ENCODE results near the gene MYO7B. TPM values are rescaled to one million over a fixed set of nuclear protein-coding genes. Genes with fewer than 3 reads are reported as not detected.

The MYO7B gene
- total and polyA plus RNA-seq, 9 of the 15 experiments (the other 6 are each of a cell fraction or from before 2014, with no cell fraction given), result 0.08 TPM; not detected in 8

- peak; percentile 79 for TF ChIP-seq MAFG (tag; conservative IDR thresholded peaks at IDR 0.05)
- TF ChIP-seq ZNF639 (CRISPR knock-in tag; conservative IDR thresholded peaks at IDR 0.05 in 1 of 2, IDR thresholded peaks at IDR 0.05 in 1 of 2), result no peak
- TF ChIP-seq C11orf30 (IDR thresholded peaks at IDR 0.05; ENCODE audit: low read depth), result peak; percentile 70; the same call in 1 of the 2 replicates
- no peak for TF ChIP-seq CTCFL (IDR thresholded peaks at IDR 0.05; ENCODE audit: borderline replicate concordance, insufficient read depth, low read depth, low read length, poor library complexity, severe bottlenecking)
- peak; percentile 80 for TF ChIP-seq ZNF316 (IDR thresholded peaks at IDR 0.05)
- TF ChIP-seq ZNF311 (CRISPR knock-in tag; IDR thresholded peaks at IDR 0.05), result no peak
- TF ChIP-seq MAFF (IDR thresholded peaks at IDR 0.05; ENCODE audit: low read length), result peak; percentile 72; the same call in 1 of the 2 replicates
- peak; percentile 59 for TF ChIP-seq MAFK (IDR thresholded peaks at IDR 0.05; ENCODE audit: low read length)
- TF ChIP-seq HNRNPUL1 (IDR thresholded peaks at IDR 0.05; ENCODE audit: low read length), result no peak
- Histone ChIP-seq H3K9ac (ENCODE audit: insufficient read depth in 1 of 2, low read depth in 2 of 2, low read length in 2 of 2) (no peak overlapping the region), H3K27me3 (ENCODE audit: control insufficient read depth in 2 of 2, insufficient read depth in 2 of 2, low read length in 2 of 2) (peaks cover 29 to 52% of the 10 kb centered on the region in 2 experiments), H3K4me2 (ENCODE audit: insufficient read depth, low read length) (no peak overlapping the region), H4K20me1 (replicated peaks; ENCODE audit: control insufficient read depth, insufficient read depth, low read length) (no peaks in the 10 kb centered on the region), H3K36me3 (ENCODE audit: control insufficient read depth, insufficient read depth, low read length) (no peaks in the 10 kb centered on the region), H3K4me1 (replicated peaks in 1 of 2; ENCODE audit: control insufficient read depth in 2 of 2, insufficient read depth in 2 of 2, low read length in 2 of 2) (0 out of 5 replicates have a peak, but pooled peaks cover 0 to 3% of the 10 kb centered on the region in 2 experiments), H2AFZ (ENCODE audit: low read depth, low read length) (no peak overlapping the region), H3K79me2 (ENCODE audit: control insufficient read depth, insufficient read depth, low read length) (no peaks in the 10 kb centered on the region), H3K4me3 (no peak overlapping the region), H3K9me3 (replicated peaks; ENCODE audit: control insufficient read depth, insufficient read depth, low read depth, low read length) (no peaks in the 10 kb centered on the region), H3K9me1 (ENCODE audit: control insufficient read depth, insufficient read depth, low read length) (no peaks in the 10 kb centered on the region), H3K27ac (ENCODE audit: extremely low read depth, low read depth, low read length) (no peak overlapping the region)
- no peak for FAIRE-seq
- DNase-seq (ENCODE audit: extremely low read depth in 1 of 4, low spot score in 3 of 4), result no peak
- POLR2A ChIA-PET, result interaction anchor here (0.7 to 1.2 kb wide), 3 partner anchors 11 to 20 kb away, joined by 3 to 4 read pairs (median 4); no protein-coding TSS in a partner anchor
- 4% methylated on average over 5 of the region's 5 CpGs for WGBS (ENCODE audit: insufficient coverage, low coverage, missing lambda C conversion rate)
- CTCF ChIA-PET (ENCODE audit: low intra/inter-chr PET ratio), result no interaction called here
- no peak for ATAC-seq
- intact Hi-C loops (cut with micrococcal nuclease) (no loop called here), in situ Hi-C loops (cut with MboI) (no loop called here)
- BruUV-seq (replicated peaks), result no TSS peak
Observed at GRCh38 chr2:127559454-127559853, 24.0 kb downstream of the MYO7B start.

All from K562 (cell line).